Mesothelial cell of epicardium (in vitro differentiated cells): ENCODE data around the gene CAMK2G. TPM values are rescaled to one million over a fixed set of nuclear protein-coding genes. Genes with fewer than 3 reads are reported as not detected.

Experiments
- DNase-seq, 2 experiments: peaks; one replicate each; pipeline ENCODE4 v3.0.0; 2021; ENCODE audit warnings: low spot score in 2 of 2; ENCODE audit not compliant: unreplicated experiment in 2 of 2
- H3K27ac Mint-ChIP-seq: 2 replicates; pipeline ENCODE4 v1.8.0; 2021; ENCODE audit warnings: mixed read lengths
- H3K27me3 Mint-ChIP-seq: 2 replicates; pipeline ENCODE4 v1.8.0; 2021; ENCODE audit warnings: low read depth, mixed read lengths
- H3K36me3 Mint-ChIP-seq: 2 replicates; pipeline ENCODE4 v1.8.0; 2021; ENCODE audit warnings: mixed read lengths
- H3K4me1 Mint-ChIP-seq: 2 replicates; pipeline ENCODE4 v1.8.0; 2021; ENCODE audit warnings: mixed read lengths
- H3K4me3 Mint-ChIP-seq: 2 replicates; pipeline ENCODE4 v1.8.0; 2021; ENCODE audit warnings: mild to moderate bottlenecking, moderate library complexity, mixed read lengths
- H3K9me3 Mint-ChIP-seq: 2 replicates; pipeline ENCODE4 v1.8.0; 2021; ENCODE audit warnings: mixed read lengths
- total RNA-seq: library from RNA; stranded (reverse); gene quantifications from 3 replicates; pipeline ENCODE4 v1.2.1, GENCODE V29; 2021
- TF ChIP-seq, protein P1 (sequence below): fragments of 200-600 bp; sonication (generic); IDR thresholded peaks from one replicate; pipeline ENCODE4 v1.5.0; 2021; ENCODE audit warnings: antibody characterized with exemption; ENCODE audit not compliant: unreplicated experiment

The CAMK2G gene
- total RNA-seq, 1 donor from 2014 or later, result 28.3 TPM

DNA sequence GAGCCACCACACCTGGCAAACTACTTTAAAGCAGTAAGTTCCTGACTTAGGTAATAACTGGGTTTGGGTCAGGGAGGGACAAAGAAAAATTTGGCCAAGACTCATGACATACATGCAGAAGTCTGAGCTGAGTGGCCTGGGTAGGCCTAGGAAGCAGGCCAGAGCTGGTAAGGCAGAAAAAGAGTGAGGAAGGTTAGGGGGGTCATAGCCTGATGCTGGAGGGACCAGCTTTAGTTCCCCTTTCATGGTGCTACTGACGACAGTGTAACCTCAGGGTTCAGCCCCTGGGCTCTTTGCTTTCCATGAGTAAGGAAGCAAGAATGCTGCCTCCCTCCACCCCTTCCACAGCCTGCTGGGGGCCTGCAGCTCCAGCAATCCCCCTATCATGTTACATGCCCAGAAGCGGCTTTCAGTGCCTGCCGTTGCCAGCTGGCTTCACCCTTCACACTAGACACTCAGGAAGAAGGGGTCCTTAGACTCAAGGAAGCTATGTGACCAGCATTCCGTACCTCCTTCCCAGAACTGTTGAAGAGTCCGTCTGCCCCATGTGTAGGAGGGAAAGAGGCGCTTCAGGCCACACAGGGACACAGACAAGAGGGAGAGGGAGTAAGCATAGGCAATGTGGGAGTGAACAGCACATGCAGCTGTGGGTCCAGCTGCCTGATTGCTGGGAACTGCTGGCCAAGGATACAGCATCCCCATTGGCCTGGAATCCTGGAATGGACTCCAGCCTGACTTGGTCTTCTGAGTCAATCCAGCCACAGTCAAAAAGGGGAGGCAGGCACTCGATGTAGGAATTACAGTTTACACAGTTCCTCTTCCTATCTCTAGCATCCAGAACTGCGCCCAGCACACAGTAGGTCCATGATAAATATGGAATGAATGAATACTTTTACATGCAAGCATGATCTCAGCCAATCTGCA, 32.4 kb upstream of the CAMK2G start:
- Mint-ChIP-seq H3K27ac (peak overlapping the region; percentile 75), H3K4me3 (no peak overlapping the region), H3K36me3 (no peaks in the 10 kb centered on the region), H3K27me3 (peaks cover 23% of the 10 kb centered on the region), H3K9me3 (no peaks in the 10 kb centered on the region), H3K4me1 (peaks cover 28% of the 10 kb centered on the region)
- peak; percentile 50 to 62 for DNase-seq
- TF ChIP-seq, protein P1, sequence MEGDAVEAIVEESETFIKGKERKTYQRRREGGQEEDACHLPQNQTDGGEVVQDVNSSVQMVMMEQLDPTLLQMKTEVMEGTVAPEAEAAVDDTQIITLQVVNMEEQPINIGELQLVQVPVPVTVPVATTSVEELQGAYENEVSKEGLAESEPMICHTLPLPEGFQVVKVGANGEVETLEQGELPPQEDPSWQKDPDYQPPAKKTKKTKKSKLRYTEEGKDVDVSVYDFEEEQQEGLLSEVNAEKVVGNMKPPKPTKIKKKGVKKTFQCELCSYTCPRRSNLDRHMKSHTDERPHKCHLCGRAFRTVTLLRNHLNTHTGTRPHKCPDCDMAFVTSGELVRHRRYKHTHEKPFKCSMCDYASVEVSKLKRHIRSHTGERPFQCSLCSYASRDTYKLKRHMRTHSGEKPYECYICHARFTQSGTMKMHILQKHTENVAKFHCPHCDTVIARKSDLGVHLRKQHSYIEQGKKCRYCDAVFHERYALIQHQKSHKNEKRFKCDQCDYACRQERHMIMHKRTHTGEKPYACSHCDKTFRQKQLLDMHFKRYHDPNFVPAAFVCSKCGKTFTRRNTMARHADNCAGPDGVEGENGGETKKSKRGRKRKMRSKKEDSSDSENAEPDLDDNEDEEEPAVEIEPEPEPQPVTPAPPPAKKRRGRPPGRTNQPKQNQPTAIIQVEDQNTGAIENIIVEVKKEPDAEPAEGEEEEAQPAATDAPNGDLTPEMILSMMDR, result no peak

DNA sequence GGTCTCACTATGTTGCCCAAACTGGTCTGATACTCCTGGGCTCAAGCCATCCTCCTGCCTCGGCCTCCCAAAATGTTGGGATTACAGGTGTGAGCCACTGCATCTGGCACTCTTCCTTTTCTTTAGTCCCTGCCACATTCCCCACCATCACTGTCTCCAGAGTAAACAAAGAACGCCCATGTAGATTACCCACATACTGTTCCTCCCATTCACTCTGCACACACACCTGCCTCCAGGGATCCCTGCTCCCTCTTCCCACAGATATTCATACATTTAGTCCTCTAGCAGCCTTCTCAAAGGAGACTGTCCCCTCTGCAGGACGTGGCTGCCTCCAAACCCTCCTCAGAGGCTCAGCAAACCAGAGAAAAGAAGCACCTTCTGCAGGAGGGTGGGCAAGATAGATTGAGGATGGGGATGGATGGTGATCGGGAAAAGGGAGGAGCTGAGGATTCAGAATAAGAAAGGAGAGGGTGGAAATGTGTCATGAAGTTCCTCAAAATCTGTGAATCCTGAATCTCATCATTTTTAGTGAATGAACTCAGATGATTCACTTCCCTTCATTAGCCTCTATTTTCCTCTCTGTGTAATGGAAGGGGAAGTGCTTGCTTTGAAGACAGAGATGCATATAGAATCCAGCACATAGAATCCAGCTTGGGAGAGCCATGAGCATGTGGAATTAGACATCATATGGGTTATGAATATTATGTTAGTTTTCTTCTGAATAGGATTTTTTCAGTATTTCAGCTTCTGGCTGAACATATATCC, 31.1 kb upstream of the CAMK2G start:
- Mint-ChIP-seq H3K27me3 (peaks cover 14% of the 10 kb centered on the region), H3K27ac (no peak overlapping the region), H3K36me3 (no peaks in the 10 kb centered on the region), H3K9me3 (no peaks in the 10 kb centered on the region), H3K4me3 (no peak overlapping the region), H3K4me1 (peaks cover 21% of the 10 kb centered on the region)
- TF ChIP-seq, protein P1, result no peak
- DNase-seq, result no peak

DNA sequence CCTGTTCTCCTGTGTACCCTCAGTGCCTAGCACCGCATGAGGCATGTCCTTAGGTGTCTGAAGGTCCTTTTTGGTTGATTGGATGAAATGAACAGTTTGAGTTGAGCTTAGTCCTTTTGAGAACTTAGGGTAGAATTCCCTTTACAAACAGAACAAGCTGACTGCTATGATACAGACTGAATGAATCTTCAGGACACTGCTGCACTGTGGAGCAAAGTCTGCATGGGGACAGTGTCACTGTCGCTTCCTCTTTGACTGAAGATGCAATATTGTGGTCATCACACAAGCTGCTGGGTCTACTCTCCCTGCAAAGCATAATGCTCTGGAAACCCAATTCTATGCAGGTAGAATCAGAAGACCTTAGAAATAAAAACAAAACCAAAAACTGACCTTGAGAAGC, 28.0 kb upstream of the CAMK2G start:
- Mint-ChIP-seq H3K9me3 (no peaks in the 10 kb centered on the region), H3K4me3 (no peak overlapping the region), H3K36me3 (no peaks in the 10 kb centered on the region), H3K27ac (no peak overlapping the region), H3K4me1 (peaks cover 13% of the 10 kb centered on the region), H3K27me3 (no peaks in the 10 kb centered on the region)
- DNase-seq, result no peak
- TF ChIP-seq, protein P1, result no peak

DNA sequence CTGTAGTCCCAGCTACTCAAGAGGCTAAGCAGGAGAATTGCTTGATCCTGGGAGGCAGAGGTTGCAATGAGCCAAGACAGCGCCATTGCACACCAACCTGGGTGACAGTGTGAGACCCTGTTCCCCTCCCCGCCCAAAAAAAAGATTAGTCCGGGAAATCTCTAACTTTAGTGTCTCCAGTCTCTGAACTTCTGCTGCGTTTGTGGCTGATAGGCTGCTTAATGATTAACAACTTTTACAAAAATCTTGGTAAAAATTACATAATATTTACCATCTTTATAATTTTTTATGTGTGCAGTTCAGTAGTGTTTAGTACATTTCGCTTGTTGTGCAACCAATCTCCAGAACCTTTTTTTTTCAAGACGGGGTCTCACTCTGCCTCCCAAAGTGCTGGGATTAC, 26.9 kb upstream of the CAMK2G start:
- Mint-ChIP-seq H3K27me3 (no peaks in the 10 kb centered on the region), H3K9me3 (no peaks in the 10 kb centered on the region), H3K4me3 (no peak overlapping the region), H3K36me3 (no peaks in the 10 kb centered on the region), H3K27ac (no peak overlapping the region), H3K4me1 (peaks cover 4% of the 10 kb centered on the region)
- TF ChIP-seq, protein P1, result no peak
- DNase-seq, result no peak

DNA sequence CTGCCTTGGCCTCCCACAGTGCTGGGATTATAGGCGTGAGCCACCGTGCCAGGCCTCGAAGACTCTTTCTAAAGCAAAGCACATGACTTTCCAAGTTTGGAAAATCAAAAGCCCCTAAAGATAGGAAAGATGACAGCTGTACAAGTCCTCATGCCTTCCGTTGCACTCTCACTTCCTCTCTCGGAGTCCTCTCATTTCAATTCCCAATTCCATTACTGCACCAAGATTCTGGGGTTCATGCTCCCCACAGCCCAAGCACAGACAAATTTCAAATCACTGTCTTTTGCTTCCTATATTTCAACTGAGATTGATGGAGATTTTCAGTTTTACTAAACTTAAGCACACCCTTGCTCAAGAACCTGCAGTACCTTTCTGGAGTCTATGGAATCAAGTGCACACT, 25.7 kb upstream of the CAMK2G start:
- no peak overlapping the region for H3K27ac Mint-ChIP-seq
- no peak overlapping the region for H3K4me3 Mint-ChIP-seq

More for the DNA sequence above, 25.7 kb upstream of the CAMK2G start:
- Mint-ChIP-seq H3K27me3 (no peaks in the 10 kb centered on the region), H3K36me3 (no peaks in the 10 kb centered on the region), H3K9me3 (no peaks in the 10 kb centered on the region), H3K4me1 (peaks cover 4% of the 10 kb centered on the region)
- TF ChIP-seq, protein P1, result no peak
- DNase-seq, result no peak
